ENCODE measurements around the gene CCT5.

DNA sequence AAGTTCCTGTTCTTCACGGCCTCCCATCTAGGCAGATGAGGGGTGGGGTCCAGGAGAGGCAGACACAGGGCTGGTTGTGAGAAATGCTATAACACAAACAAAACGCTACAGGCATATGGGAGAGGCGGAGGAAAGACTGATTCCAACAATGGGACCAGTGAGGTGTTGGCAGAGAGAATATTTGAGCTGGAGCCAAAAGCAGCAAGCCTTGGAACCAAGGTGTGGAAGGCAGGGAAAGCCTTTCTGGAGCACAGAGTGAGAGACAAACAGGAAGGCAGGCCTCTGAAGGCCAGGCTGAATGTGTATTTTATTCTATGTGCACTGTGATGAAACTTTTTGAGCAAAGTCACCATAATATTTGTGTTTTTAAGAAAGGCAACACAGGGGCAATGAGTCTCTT lies 3.3 kb upstream of the CCT5 start:
- TF ChIP-seq, protein P1, sequence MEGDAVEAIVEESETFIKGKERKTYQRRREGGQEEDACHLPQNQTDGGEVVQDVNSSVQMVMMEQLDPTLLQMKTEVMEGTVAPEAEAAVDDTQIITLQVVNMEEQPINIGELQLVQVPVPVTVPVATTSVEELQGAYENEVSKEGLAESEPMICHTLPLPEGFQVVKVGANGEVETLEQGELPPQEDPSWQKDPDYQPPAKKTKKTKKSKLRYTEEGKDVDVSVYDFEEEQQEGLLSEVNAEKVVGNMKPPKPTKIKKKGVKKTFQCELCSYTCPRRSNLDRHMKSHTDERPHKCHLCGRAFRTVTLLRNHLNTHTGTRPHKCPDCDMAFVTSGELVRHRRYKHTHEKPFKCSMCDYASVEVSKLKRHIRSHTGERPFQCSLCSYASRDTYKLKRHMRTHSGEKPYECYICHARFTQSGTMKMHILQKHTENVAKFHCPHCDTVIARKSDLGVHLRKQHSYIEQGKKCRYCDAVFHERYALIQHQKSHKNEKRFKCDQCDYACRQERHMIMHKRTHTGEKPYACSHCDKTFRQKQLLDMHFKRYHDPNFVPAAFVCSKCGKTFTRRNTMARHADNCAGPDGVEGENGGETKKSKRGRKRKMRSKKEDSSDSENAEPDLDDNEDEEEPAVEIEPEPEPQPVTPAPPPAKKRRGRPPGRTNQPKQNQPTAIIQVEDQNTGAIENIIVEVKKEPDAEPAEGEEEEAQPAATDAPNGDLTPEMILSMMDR (conservative IDR thresholded peaks at IDR 0.05; ENCODE audit: low read depth, low read length), result no peak
- no peak for TF ChIP-seq EZH2 (IDR thresholded peaks at IDR 0.05; ENCODE audit: borderline replicate concordance, low read depth, low read length, poor library complexity, severe bottlenecking)
